ENCODE results near the gene ABLIM2. TPM values are rescaled to one million over a fixed set of nuclear protein-coding genes. Genes with fewer than 3 reads are reported as not detected.

Gene ABLIM2
- total and polyA plus RNA-seq, 10 of the 15 experiments (the other 5 are each of a cell fraction or from before 2014, with no cell fraction given) = 0.03 to 0.15 (median 0.05) TPM; not detected in 7

GRCh38 chr4:8127051-8127826, 31.4 kb downstream of the ABLIM2 start:
- BruUV-seq (replicated peaks) = no TSS peak
- ChIA-PET RAD21 (ENCODE audit: unreplicated experiment) (no interaction called here), POLR2A (no interaction called here), SMC1A (ENCODE audit: uncharacterized antibody, unreplicated experiment) (no interaction called here), CTCF (interaction anchor here (0.6 to 0.7 kb wide), 2 partner anchors 95 to 126 kb away, joined by 3 read pairs; no protein-coding TSS in a partner anchor)
- H2AFZ ChIP-seq (ENCODE audit: control insufficient read depth, low read depth, low read length) = no peak overlapping the region
- in situ Hi-C loops (cut with MboI) (no loop called here), intact Hi-C loops (cut with micrococcal nuclease; ENCODE audit: unreplicated experiment) (no loop called here)
- no peaks in the 10 kb centered on the region for H3K36me3 ChIP-seq (ENCODE audit: control insufficient read depth in 2 of 2, insufficient read depth in 2 of 2, low read length in 1 of 2)
- no peak for DNase-seq (ENCODE audit: low read depth, low spot score)
- H3K4me2 ChIP-seq (ENCODE audit: control insufficient read depth, insufficient read depth) = no peak overlapping the region
- peaks cover 1 to 3% of the 10 kb centered on the region in 2 experiments; a peak in 3 of 4 replicates for H3K27me3 ChIP-seq (replicated peaks in 1 of 2; ENCODE audit: control insufficient read depth in 2 of 2, insufficient read depth in 2 of 2, low read length in 1 of 2)
- H3K9ac ChIP-seq (ENCODE audit: control insufficient read depth, insufficient read depth, low read length) = no peak overlapping the region
- TF ChIP-seq SP1 (IDR thresholded peaks at IDR 0.05; ENCODE audit: low read depth, low read length) = no peak
- TF ChIP-seq JUND (IDR thresholded peaks at IDR 0.05; ENCODE audit: low read depth, low read length) = no peak
- no peak for TF ChIP-seq NR2F1 (conservative IDR thresholded peaks at IDR 0.05)
- TF ChIP-seq CEBPB (IDR thresholded peaks at IDR 0.05; ENCODE audit: borderline replicate concordance in 1 of 2, low read depth in 2 of 2, low read length in 2 of 2) = no peak
- TF ChIP-seq RCOR1 (conservative IDR thresholded peaks at IDR 0.05; ENCODE audit: low read depth, low read length) = no peak
- no peak for TF ChIP-seq IKZF1 (conservative IDR thresholded peaks at IDR 0.05)
- no peak for TF ChIP-seq CHD4 (IDR thresholded peaks at IDR 0.05)
- no peak for TF ChIP-seq SMAD5 (IDR thresholded peaks at IDR 0.05; ENCODE audit: low read depth)
- no peak for TF ChIP-seq HDAC6 (IDR thresholded peaks at IDR 0.05; ENCODE audit: unreplicated experiment)
- TF ChIP-seq RBBP5 (conservative IDR thresholded peaks at IDR 0.05) = no peak
- TF ChIP-seq ZNF217 (IDR thresholded peaks at IDR 0.05) = no peak
- no peak for TF ChIP-seq HDGF (IDR thresholded peaks at IDR 0.05)
- no peak for TF ChIP-seq EED (IDR thresholded peaks at IDR 0.05; ENCODE audit: low read depth)
- no peak for TF ChIP-seq KLF5 (IDR thresholded peaks at IDR 0.05; ENCODE audit: partially characterized antibody)
- no peak for TF ChIP-seq CBX5 (IDR thresholded peaks at IDR 0.05; ENCODE audit: low read depth)
- no peak for TF ChIP-seq CREB1 (IDR thresholded peaks at IDR 0.05; ENCODE audit: low read depth)
- TF ChIP-seq TBL1XR1 (IDR thresholded peaks at IDR 0.05; ENCODE audit: low read depth, low read length) = no peak
- TF ChIP-seq SMAD1 (IDR thresholded peaks at IDR 0.05; ENCODE audit: low read depth, partially characterized antibody) = no peak
- no peak for TF ChIP-seq ZNF592 (IDR thresholded peaks at IDR 0.05)
- TF ChIP-seq PAX8 (IDR thresholded peaks at IDR 0.05) = no peak
- no peak overlapping the region for H3K27ac ChIP-seq (ENCODE audit: control insufficient read depth, insufficient read depth)
- H4K20me1 ChIP-seq (ENCODE audit: control insufficient read depth, insufficient read depth) = no peaks in the 10 kb centered on the region
- H3K79me2 ChIP-seq (ENCODE audit: control insufficient read depth, insufficient read depth, low read length) = no peaks in the 10 kb centered on the region
- no peak for FAIRE-seq
- WGBS (ENCODE audit: insufficient coverage, insufficient replicate concordance, low lambda C conversion rate, missing lambda C conversion rate) = 57% methylated on average over 26 of the region's 29 CpGs
- H3K4me1 ChIP-seq (ENCODE audit: control insufficient read depth, insufficient read depth, low read length) = no peaks in the 10 kb centered on the region
- no peaks in the 10 kb centered on the region for H3K9me3 ChIP-seq (replicated peaks; ENCODE audit: control insufficient read depth, insufficient read depth, low read length)
- H3K4me3 ChIP-seq = no peak overlapping the region
- no peak for ATAC-seq
